Stimulated activated CD8-positive, alpha-beta memory T cell treated with anti-CD3 and anti-CD28 coated beads, Interleukin-2, amount 100 ng/mL, for 1 hour (primary cell): ENCODE data around the gene CADM2.

ENCODE experiments used
- DNase-seq, 2 donors: peaks; one replicate each; pipeline ENCODE4 v3.0.0-alpha.2; 2020; ENCODE audit warnings: low read depth in 2 of 2

The CADM2 gene

DNA sequence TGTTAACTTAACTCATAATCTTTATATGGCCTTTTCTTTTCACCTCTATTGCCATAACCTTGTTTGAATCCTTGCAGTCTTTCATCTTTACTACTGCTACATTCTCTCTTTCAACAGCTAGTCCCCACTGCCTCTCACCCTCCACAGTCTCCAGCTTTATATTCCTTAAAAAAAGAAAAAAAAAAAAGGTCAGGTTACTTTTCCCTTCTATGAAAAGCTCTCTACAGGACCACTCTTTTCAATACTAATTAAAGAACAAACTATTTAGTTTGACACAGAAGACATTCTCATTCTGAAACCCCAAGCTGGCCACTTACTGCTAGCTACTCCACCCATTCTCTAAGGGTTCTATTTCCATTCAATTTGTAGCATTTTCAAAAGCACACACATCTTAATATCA is 25.6 kb downstream of the CADM2 start:
- no peak for DNase-seq

- DNase-seq: no peak
Measured at GRCh38 chr3:84985795-84986194, 27.0 kb downstream of the CADM2 start.

DNA sequence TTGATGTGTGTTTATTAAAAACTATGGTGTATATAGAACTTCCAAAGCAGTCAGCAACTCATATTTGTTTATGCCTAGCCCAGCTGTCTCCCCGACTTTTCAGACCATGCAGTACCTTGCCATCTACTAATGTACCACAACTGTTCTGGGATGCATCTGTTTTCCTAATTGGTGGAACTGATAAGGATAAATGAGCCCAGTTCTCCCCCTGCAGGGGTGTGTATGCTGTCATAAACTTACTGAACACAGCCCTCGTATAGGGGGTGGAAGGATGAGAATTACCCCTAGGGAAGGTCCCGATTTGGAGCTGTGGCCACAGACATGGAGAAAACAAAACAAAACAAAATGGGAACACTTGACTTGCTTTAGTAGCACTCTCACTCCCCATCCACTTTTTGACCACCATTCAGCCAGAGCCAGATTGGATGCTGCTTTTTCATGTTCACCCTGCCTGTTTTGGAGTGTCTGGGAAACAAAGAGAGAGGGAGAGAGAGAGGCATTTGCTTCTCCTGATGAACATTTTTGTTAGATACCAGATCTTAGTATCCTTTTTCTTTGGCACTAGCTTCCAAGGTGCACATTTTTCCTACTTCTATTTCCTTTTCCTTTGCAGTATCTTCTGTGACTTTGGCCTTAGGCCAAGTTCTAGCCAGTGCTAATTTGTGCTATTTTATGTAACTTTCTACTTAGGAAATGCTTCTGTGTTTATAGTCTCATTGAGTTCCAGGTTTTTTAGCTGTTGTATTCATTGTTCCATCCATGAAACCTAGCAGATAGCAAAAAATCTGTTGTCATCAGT is 29.1 kb downstream of the CADM2 start:
- no peak for DNase-seq

DNA sequence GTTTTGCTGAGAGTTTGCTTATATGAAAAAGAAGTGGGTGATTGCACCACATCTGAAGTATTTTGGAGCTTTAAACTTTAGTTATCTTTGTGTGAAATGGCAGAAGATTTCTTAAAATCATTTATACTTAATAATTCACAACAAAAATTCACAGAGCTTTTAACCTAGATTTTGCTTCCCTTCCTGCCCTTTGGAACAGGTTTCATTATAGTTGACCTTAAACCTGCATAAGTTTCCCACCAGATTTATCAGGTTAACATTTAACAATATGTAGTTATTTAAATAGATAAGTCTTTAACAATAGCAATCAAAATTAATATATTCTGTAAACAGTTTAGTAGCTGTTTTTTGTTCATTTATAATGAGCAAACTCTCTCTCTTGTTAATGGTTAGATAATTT is 30.3 kb downstream of the CADM2 start:
- DNase-seq: no peak

DNA sequence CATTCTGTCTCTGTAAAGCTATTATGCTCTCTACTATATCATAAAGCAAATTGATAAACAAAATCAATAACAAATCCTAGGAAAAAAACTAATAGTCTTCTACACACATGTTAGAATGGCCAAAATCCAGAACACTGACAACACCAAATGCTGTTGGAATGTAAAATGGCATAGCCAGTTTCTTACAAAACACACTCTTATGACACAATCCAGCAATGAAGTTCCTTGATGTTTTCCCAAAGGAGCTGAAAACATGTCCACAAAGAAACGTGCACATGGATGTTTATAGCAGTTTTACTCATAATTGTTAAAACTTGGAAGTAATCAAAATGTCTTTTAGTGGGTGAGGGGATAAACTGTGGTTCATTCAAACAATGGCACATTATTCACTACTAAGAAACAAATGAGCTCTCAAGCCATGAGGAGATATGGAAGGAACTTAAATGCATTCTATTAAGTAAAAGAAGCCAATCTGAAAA is 32.7 kb downstream of the CADM2 start:
- DNase-seq: no peak

GRCh38 chr3:84993956-84994355 is 35.2 kb downstream of the CADM2 start:
- DNase-seq: no peak

DNA sequence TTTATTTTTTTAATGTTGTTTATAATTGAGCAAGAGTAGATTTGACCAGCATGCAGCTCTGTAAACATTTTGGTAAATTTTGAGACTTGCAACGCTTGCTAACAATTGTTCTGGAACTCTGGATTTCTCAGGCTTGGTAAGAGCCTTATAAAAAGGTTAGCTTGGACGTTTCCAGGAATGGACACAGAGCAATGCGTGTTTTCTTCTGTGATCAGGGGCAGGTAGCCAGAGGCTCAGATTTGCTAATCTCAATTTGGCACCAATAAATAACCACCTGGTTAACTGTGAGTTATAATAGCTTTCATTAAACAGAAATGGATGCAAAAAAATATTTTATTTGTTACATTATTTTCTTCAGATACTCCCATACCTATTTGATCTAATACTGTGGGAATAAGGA is 39.8 kb downstream of the CADM2 start:
- DNase-seq: no peak

DNA sequence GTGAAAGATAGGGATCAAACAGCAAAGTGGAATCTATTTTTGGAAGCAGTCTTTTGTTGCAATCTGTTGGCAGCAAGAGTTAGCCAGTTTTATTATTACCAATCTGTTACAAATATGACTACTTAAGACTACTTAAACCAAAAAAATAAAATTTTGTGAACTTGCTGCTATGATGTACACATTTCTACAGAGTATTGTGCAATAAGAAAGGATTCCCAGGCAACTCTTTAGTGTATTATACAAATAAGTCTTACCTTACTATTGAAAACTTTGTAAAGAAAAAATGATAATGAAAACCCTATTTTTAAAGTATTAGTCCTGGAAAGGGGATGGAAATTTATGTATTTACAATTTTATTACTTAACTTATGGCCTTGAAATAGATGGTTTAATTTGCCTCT is 44.7 kb downstream of the CADM2 start:
- no peak for DNase-seq

- no peak for DNase-seq
Measured at GRCh38 chr3:85004147-85004546, 45.4 kb downstream of the CADM2 start.

- no peak for DNase-seq
Measured at GRCh38 chr3:85005946-85006345, 47.2 kb downstream of the CADM2 start.

DNA sequence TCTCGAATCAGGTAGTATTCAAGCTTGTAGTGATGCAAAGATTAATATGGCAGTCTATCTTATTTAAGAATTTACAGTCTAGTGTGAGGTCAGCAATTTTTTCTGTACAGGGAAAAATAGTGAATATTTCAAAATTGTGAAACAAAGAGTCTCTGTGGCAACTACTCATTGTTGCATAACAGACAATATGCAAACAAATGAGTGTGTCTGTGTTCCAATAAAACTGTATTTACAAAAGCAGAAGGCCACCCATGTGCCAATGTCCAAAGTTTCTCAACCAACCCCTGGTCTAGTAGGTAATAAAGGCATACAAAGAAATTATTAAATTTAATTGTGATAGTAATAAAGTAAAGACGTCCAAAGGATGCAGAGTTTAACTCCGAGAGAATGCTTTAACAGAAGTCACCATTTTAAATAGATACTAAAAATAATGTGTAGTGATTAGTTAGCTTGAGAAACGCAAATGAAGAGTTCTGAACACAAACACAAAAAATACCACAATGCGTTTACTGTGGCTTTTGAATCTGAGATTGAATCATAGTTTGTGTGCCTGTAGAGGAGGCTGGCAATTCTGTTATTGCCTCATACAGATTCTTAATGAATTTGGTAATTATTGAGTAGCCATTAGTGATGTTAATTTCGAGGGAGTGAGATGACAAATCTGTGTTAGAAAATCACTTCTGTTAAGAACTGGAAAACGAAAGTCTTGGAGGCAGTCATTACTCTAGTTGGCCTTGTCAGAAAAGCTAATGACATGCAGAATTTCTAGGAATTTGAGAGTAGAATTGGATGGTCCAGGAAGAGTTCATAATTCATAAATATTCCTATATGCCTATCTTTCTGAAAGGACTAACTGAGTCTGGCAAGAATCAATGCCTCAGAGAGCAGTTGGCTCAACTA is 48.7 kb downstream of the CADM2 start:
- no peak for DNase-seq

GRCh38 chr3:85020828-85021227 is 62.0 kb downstream of the CADM2 start:
- DNase-seq: no peak

DNA sequence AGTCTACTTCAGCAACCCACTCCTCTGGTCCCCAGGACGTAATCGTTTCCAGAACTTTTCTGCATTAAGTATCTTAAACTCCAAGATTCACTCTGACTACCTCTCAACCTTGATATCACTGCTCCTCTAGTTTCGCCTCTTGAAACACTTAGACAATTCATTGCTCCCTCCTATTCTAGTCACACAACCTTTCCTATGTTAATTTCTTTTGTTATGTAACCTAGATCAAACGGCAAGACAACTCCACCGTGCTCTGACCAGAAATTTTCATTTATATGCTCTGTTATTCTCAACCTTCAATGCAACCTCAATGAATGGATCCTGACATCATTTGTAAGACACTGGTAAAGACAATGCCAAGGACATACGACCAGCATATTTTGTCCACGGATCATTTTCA is 71.3 kb downstream of the CADM2 start:
- no peak for DNase-seq

DNA sequence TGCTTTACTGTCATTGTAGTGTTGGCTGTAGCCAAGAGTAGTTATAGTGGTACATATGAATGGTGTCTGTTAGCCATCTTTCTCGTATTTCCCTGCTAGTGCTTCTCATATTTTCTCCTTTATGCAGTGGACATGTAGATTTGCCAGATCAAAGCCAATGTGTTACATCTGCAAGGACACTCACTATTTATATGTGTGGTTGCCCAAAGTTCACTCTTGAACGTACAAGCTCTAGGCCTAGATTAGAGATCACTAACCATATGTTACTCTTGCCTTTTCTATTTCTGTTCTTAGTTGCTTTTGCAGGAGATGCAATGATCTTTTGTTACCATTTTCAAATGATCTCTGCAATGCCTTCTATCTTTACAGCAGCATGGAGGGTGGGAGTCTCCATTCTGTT is 78.4 kb downstream of the CADM2 start:
- DNase-seq: no peak

DNA sequence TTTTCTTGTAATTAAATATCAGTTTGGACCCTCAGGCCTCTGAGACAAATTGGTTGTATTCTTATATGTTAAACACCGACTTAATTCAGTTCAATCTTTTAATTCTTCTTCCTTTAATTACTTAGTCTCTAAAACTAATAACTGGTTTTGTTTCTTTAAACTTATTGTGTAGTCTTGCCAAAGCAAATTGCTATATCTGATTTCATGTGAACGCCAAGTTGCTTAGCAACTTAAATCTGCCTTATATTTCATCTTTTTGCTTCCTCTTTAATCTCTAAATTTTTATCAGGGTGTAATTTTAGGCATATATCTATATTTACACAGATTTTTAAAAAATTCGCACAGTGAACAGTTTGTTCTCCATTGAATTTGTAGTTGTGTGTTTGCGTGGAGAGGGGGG is 82.2 kb downstream of the CADM2 start:
- DNase-seq: no peak

- DNase-seq: no peak
Measured at GRCh38 chr3:85041562-85042055, 82.8 kb downstream of the CADM2 start.

- DNase-seq: no peak
Measured at GRCh38 chr3:85050821-85051220, 92.0 kb downstream of the CADM2 start.

- no peak for DNase-seq
Measured at GRCh38 chr3:85051786-85052185, 93.0 kb downstream of the CADM2 start.

DNA sequence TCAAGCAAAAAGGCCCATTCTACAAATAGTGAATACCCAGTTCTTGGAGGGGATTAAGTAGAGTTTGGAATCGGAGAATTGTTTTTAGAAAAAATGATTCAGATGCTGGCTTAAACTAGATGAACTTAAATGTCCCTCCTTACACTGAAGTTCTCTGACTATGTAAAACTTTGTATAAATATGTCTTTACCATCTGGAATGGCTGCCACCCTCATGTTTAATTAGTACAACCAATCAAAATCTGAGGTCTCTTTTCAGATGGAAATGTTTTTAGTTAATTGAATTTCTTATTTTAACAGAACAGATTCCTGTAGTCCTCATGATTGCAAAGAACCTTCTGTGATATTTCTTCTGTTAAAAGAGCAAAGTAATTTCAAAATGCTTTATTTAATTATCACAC is 94.8 kb downstream of the CADM2 start:
- no peak for DNase-seq

DNA sequence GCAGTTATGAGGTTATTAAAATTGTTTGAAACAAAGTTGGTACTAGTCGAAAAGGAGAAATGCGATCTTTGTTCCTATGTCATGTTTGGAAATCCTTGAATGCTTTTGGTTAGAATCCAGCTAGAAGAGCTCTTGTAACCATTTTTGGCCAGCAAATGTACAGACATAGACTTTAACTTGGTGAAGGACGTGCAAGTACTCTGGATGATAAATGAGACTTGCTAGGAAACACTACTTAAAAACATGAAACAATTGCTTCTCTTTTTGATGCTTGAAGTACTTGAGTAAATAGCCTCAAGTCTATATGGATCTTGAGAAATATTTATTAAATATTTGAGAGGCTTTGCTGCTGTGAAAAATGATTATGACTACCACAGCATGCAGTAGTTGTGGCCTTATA is 95.8 kb downstream of the CADM2 start:
- DNase-seq: no peak

DNA sequence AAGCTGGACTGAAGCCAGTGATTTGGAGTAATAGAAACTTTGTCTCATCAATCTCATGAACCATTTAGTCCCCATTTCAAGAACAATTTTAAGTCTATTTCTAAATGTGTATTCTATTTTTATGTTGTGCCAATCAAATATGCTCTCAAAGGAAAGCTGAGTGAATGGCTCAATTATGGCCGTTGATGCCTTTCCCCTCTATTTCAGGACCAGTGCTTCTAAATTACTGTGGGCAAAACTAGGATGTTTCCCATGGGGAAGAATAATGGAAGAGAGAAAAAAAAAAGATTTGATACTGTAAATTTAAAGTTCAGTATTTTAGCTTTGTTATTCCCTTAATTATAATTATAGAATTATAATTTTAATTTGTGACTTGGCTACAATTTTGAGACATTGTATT is 110.1 kb downstream of the CADM2 start:
- no peak for DNase-seq

DNA sequence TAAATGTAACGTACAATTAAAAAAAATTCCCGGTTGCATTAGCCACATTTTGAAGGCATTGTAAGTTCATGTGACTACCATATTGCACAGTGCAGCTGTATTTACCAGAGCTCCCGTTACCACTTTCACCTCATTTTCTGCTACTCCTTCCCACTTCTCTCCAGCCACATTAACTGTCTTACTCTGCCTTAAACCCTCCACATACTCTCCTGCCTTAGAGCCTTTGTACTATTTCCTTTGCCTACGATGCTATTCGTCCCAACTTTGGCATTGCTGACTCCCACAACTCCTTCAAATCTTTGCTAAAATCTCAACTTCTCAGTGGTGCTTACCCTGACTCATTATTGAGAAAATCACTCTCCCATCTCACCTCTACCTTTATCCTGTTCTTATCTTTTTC is 115.2 kb downstream of the CADM2 start:
- no peak for DNase-seq

GRCh38 chr3:85075663-85076062 is 116.9 kb downstream of the CADM2 start:
- DNase-seq: no peak
